ENCODE measurements around the gene RBMS2. TPM values are rescaled to one million over a fixed set of nuclear protein-coding genes. Genes with fewer than 3 reads are reported as not detected.

The RBMS2 gene
- total RNA-seq, 4 donors from 2014 or later: 17.3 to 55.1 (median 25.2) TPM

DNA sequence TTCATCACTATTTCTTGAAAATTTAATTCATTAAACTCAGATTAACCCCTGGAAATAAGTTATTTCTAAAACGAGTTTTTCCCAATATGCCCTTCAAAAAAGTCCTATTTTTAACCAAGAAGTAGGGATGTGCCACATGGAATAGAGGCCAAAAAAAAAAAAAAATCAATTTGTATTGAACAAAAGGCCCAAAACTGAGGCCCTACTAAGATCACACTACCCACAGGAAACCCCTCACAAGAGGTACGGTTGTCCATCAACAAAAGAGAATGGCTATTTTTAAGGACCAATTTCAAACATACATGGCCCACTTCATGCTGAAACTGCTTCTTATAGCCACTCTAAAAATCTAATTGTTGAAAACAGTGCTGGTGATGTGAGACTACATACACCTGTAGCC is 116.0 kb downstream of the RBMS2 start:
- no peak for DNase-seq
- Histone ChIP-seq H3K4me3 (no peak overlapping the region), H3K27ac (peak overlapping the region; percentile 95 to 99 (median 96)), H3K4me1 (peaks cover 19 to 56% (median 40%) of the 10 kb centered on the region in 4 donors), H3K27me3 (no peaks in the 10 kb centered on the region), H3K9me3 (no peaks in the 10 kb centered on the region), H3K36me3 (peaks cover 0 to 51% (median 31%) of the 10 kb centered on the region in 4 donors)
- TF ChIP-seq EP300 (IDR thresholded peaks at IDR 0.05; ENCODE audit: low read depth): no peak
- no peak for TF ChIP-seq POLR2AphosphoS5 (IDR thresholded peaks at IDR 0.05)
- TF ChIP-seq POLR2A (IDR thresholded peaks at IDR 0.05): no peak
- TF ChIP-seq, protein P1, sequence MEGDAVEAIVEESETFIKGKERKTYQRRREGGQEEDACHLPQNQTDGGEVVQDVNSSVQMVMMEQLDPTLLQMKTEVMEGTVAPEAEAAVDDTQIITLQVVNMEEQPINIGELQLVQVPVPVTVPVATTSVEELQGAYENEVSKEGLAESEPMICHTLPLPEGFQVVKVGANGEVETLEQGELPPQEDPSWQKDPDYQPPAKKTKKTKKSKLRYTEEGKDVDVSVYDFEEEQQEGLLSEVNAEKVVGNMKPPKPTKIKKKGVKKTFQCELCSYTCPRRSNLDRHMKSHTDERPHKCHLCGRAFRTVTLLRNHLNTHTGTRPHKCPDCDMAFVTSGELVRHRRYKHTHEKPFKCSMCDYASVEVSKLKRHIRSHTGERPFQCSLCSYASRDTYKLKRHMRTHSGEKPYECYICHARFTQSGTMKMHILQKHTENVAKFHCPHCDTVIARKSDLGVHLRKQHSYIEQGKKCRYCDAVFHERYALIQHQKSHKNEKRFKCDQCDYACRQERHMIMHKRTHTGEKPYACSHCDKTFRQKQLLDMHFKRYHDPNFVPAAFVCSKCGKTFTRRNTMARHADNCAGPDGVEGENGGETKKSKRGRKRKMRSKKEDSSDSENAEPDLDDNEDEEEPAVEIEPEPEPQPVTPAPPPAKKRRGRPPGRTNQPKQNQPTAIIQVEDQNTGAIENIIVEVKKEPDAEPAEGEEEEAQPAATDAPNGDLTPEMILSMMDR (IDR thresholded peaks at IDR 0.05): no peak
- in situ Hi-C loops (cut with MboI; ENCODE audit: low pct_ligation_motif_present in 1 of 4, low pct_unique_long_range_greater_than_20kb in 1 of 4, low sequenced_read_pairs in 3 of 4): no loop called here
- intact Hi-C loops (cut with DNase I; ENCODE audit: low total_unique reads): loop anchor here (10.0 kb wide), 1 partner anchor 87 kb away; the partner anchor contains the start of gene NACA
- WGBS, 2 donors (ENCODE audit: low coverage in 1 of 2): 46 to 47% methylated on average over 2 of the region's 2 CpGs

DNA sequence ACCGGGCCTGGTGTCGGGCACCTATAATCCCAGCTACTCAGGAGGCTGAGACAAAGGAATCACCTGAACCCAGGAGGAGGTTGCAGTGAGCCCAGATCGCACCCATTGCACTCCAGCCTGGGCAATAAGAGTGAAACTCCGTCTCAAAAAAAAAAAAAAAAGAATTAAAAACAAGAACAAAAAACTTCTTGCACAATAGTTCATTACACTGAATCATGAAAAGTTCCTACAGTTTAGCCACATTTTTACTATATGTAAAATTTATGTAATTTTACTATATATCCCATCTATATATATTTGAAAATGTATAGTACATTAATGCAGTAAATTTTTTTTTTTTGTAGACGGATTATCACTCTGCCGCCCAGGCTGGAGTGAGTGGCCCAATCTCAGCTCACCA is 119.6 kb downstream of the RBMS2 start:
- H3K27ac ChIP-seq: peak overlapping the region in 1 of 4 donors; percentile 6
- peaks cover 0 to 67% (median 36%) of the 10 kb centered on the region in 4 donors for H3K36me3 ChIP-seq
- no peaks in the 10 kb centered on the region for H3K27me3 ChIP-seq
- intact Hi-C loops (cut with DNase I; ENCODE audit: low total_unique reads) (no loop called here), in situ Hi-C loops (cut with MboI; ENCODE audit: low pct_ligation_motif_present in 1 of 4, low pct_unique_long_range_greater_than_20kb in 1 of 4, low sequenced_read_pairs in 3 of 4) (no loop called here)
- TF ChIP-seq POLR2AphosphoS5 (IDR thresholded peaks at IDR 0.05): no peak
- TF ChIP-seq POLR2A (IDR thresholded peaks at IDR 0.05): no peak
- TF ChIP-seq EP300 (IDR thresholded peaks at IDR 0.05; ENCODE audit: low read depth): no peak
- TF ChIP-seq, protein P1 (IDR thresholded peaks at IDR 0.05): no peak
- no peak overlapping the region for H3K4me3 ChIP-seq
- DNase-seq: no peak
- peaks cover 14 to 53% (median 41%) of the 10 kb centered on the region in 4 donors for H3K4me1 ChIP-seq
- H3K9me3 ChIP-seq: no peaks in the 10 kb centered on the region
- 62 to 76% methylated on average over 3 to 6 of the region's 6 CpGs for WGBS, 2 donors (ENCODE audit: low coverage in 1 of 2)

- in situ Hi-C loops (cut with MboI; ENCODE audit: low pct_ligation_motif_present in 1 of 4, low pct_unique_long_range_greater_than_20kb in 1 of 4, low sequenced_read_pairs in 3 of 4): no loop called here
- no peak for DNase-seq
- TF ChIP-seq POLR2AphosphoS5 (IDR thresholded peaks at IDR 0.05): no peak
- TF ChIP-seq, protein P1 (IDR thresholded peaks at IDR 0.05): no peak
- TF ChIP-seq POLR2A (IDR thresholded peaks at IDR 0.05): no peak
- no peak for TF ChIP-seq EP300 (IDR thresholded peaks at IDR 0.05; ENCODE audit: low read depth)
- intact Hi-C loops (cut with DNase I; ENCODE audit: low total_unique reads): no loop called here
- Histone ChIP-seq H3K36me3 (peaks cover 0 to 45% (median 24%) of the 10 kb centered on the region in 4 donors), H3K27ac (peak overlapping the region; percentile 93 to 99 (median 96)), H3K9me3 (no peaks in the 10 kb centered on the region), H3K4me1 (peaks cover 14 to 42% (median 34%) of the 10 kb centered on the region in 4 donors), H3K4me3 (peak overlapping the region; percentile 84 to 97 (median 92)), H3K27me3 (no peaks in the 10 kb centered on the region)
- 23 to 30% methylated on average over 3 to 4 of the region's 4 CpGs for WGBS, 2 donors (ENCODE audit: low coverage in 1 of 2)
Measured at GRCh38 chr12:56644654-56645053, 123.0 kb downstream of the RBMS2 start.

GRCh38 chr12:56645201-56645716 is 123.6 kb downstream of the RBMS2 start:
- in situ Hi-C loops (cut with MboI; ENCODE audit: low pct_ligation_motif_present in 1 of 4, low pct_unique_long_range_greater_than_20kb in 1 of 4, low sequenced_read_pairs in 3 of 4): no loop called here

More at GRCh38 chr12:56645201-56645716, 123.6 kb downstream of the RBMS2 start:
- Histone ChIP-seq H3K4me3 (peak overlapping the region; percentile 84 to 97 (median 92)), H3K27ac (peak overlapping the region; percentile 93 to 99 (median 96)), H3K9me3 (no peaks in the 10 kb centered on the region), H3K36me3 (peaks cover 0 to 39% (median 21%) of the 10 kb centered on the region in 4 donors), H3K27me3 (no peaks in the 10 kb centered on the region), H3K4me1 (peaks cover 14 to 42% (median 34%) of the 10 kb centered on the region in 4 donors)
- peak; percentile 16 for DNase-seq
- WGBS, 2 donors (ENCODE audit: low coverage in 1 of 2): 0 to 1% methylated on average over 1 to 29 of the region's 29 CpGs
- TF ChIP-seq, protein P1 (IDR thresholded peaks at IDR 0.05): peak in 2 of 5 experiments; percentile 35 to 39
- TF ChIP-seq POLR2AphosphoS5 (IDR thresholded peaks at IDR 0.05) (no peak), EP300 (IDR thresholded peaks at IDR 0.05; ENCODE audit: low read depth) (no peak)
- intact Hi-C loops (cut with DNase I; ENCODE audit: low total_unique reads): no loop called here

Small RNA genes lying within 50 kb of the gene (small RNA-seq; reads per million reads assigned to genes)
- gene RNU6-343P (0 reads per million in 4 donors), gene SNORD59A (4,172 to 47,405 (median 16,550) reads per million in 4 donors)

Other genes with a start within 250 kb of the RBMS2 start
- 100 to 1,000 TPM in 3 of 4 donors, 10 to 100 TPM in 1; 92.4 to 297 (median 213) TPM for gene CS, start 221.5 kb upstream of the RBMS2 start, total RNA-seq
- 10 to 100 TPM; 34.0 to 87.2 (median 51.8) TPM for gene CNPY2, start 205.8 kb upstream of the RBMS2 start, total RNA-seq
- gene PAN2, start 187.8 kb upstream of the RBMS2 start, total RNA-seq: 100 to 1,000 TPM in 1 of 4 donors, 10 to 100 TPM in 3; 45.2 to 206 (median 58.0) TPM
- 1 to 10 TPM in 1 of 4 donors, not detected in 3; 1.3 TPM for gene IL23A, start 182.9 kb upstream of the RBMS2 start, total RNA-seq
- 100 to 1,000 TPM in 3 of 4 donors, 10 to 100 TPM in 1; 85.6 to 192 (median 115) TPM for gene STAT2, start 161.7 kb upstream of the RBMS2 start, total RNA-seq
- not detected for gene APOF, start 159.0 kb upstream of the RBMS2 start, total RNA-seq
- 1 to 10 TPM in 3 of 4 donors, under 1 TPM in 1; 0.75 to 7.8 (median 3.9) TPM for gene TIMELESS, start 72.4 kb upstream of the RBMS2 start, total RNA-seq
- gene MIP, start 67.2 kb upstream of the RBMS2 start, total RNA-seq: not detected
- 10 to 100 TPM in 1 of 4 donors, 1 to 10 TPM in 3; 3.0 to 11.5 (median 3.9) TPM for gene SPRYD4, start 53.2 kb upstream of the RBMS2 start, total RNA-seq
- under 1 TPM in 2 of 4 donors, not detected in 2; 0.41 to 0.95 TPM for gene GLS2, start 33.7 kb upstream of the RBMS2 start, total RNA-seq
- gene BAZ2A, start 108.5 kb downstream of the RBMS2 start, total RNA-seq: 100 to 1,000 TPM; 108 to 261 (median 124) TPM
- gene ATP5F1B, start 124.2 kb downstream of the RBMS2 start, total RNA-seq: 1,000 to 10,000 TPM in 1 of 4 donors, 100 to 1,000 TPM in 3; 442 to 1,000 (median 608) TPM
- 100 to 1,000 TPM in 2 of 4 donors, 10 to 100 TPM in 2; 40.4 to 168 (median 102) TPM for gene PTGES3, start 166.5 kb downstream of the RBMS2 start, total RNA-seq
- gene NACA, start 203.5 kb downstream of the RBMS2 start, total RNA-seq: 1,000 to 10,000 TPM in 1 of 4 donors, 100 to 1,000 TPM in 3; 187 to 1,049 (median 756) TPM
- 10 to 100 TPM in 1 of 4 donors, 1 to 10 TPM in 2, not detected in 1; 1.4 to 10.6 (median 5.6) TPM for gene PRIM1, start 230.5 kb downstream of the RBMS2 start, total RNA-seq
- gene HSD17B6, start 241.5 kb downstream of the RBMS2 start, total RNA-seq: 1 to 10 TPM in 3 of 4 donors, not detected in 1; 1.8 to 6.5 (median 5.3) TPM

Measured in transverse colon (tissue), 4 donors.